Superior temporal gyrus (tissue), 1 donor: ENCODE measurements around the gene AGXT2.
"Not testable (repeated sequence)": the region's sequence is repeated elsewhere in the genome, so short reads cannot be mapped to it uniquely, and the experiment has no call there.

Experiments
- DNase-seq: peaks from one replicate; pipeline ENCODE4 v3.0.0-alpha.2; 2016; ENCODE audit errors: extremely low spot score

The AGXT2 gene

GRCh38 chr5:35015063-35015462 is 32.7 kb downstream of the AGXT2 start:
- no peak for DNase-seq

GRCh38 chr5:35012796-35013195 is 35.0 kb downstream of the AGXT2 start:
- no peak for DNase-seq

- no peak for DNase-seq
Observed at GRCh38 chr5:35012365-35012764, 35.4 kb downstream of the AGXT2 start.

GRCh38 chr5:35010676-35011075 is 37.1 kb downstream of the AGXT2 start:
- DNase-seq = no peak

GRCh38 chr5:35009657-35010056 is 38.1 kb downstream of the AGXT2 start:
- no peak for DNase-seq

GRCh38 chr5:35009019-35009418 is 38.7 kb downstream of the AGXT2 start:
- DNase-seq = no peak

GRCh38 chr5:35004771-35005170 is 43.0 kb downstream of the AGXT2 start:
- no peak for DNase-seq

- DNase-seq = no peak
Observed at GRCh38 chr5:35004200-35004599, 43.5 kb downstream of the AGXT2 start.

- DNase-seq = peak; percentile 92
Observed at GRCh38 chr5:35003018-35003957, 44.5 kb downstream of the AGXT2 start.

- no peak for DNase-seq
Observed at GRCh38 chr5:35002459-35002858, 45.3 kb downstream of the AGXT2 start.

- no peak for DNase-seq
Observed at GRCh38 chr5:35001842-35002241, 45.9 kb downstream of the AGXT2 start.

GRCh38 chr5:34998058-34998789 is 49.5 kb downstream of the AGXT2 start:
- DNase-seq = peak; percentile 49

GRCh38 chr5:34996261-34996660 is 51.5 kb downstream of the AGXT2 start:
- no peak for DNase-seq

GRCh38 chr5:34993951-34994350 is 53.8 kb downstream of the AGXT2 start:
- DNase-seq = peak; percentile 12

GRCh38 chr5:34991486-34992238 is 56.1 kb downstream of the AGXT2 start:
- no peak for DNase-seq

GRCh38 chr5:34986965-34987364 is 60.8 kb downstream of the AGXT2 start:
- DNase-seq = no peak

GRCh38 chr5:34982823-34983222 is 64.9 kb downstream of the AGXT2 start:
- no peak for DNase-seq

GRCh38 chr5:34978681-34979080 is 69.1 kb downstream of the AGXT2 start:
- DNase-seq = no peak

GRCh38 chr5:34977934-34978613 is 69.7 kb downstream of the AGXT2 start:
- DNase-seq = no peak

- DNase-seq = no peak
Observed at GRCh38 chr5:34976347-34976746, 71.4 kb downstream of the AGXT2 start.

- not testable (repeated sequence) for DNase-seq
Observed at GRCh38 chr5:34971655-34972054, 76.1 kb downstream of the AGXT2 start.

GRCh38 chr5:34970552-34970951 is 77.2 kb downstream of the AGXT2 start:
- no peak for DNase-seq
